Activated T-helper 17 cell treated with anti-CD3 and anti-CD28 coated beads, Interleukin-2, amount 50 U/mL, for 72 hours (primary cell): Measurements from ENCODE around the gene GRIK2. TPM values are rescaled to one million over a fixed set of nuclear protein-coding genes. Genes with fewer than 3 reads are reported as not detected.
"Not testable (repeated sequence)": the region's sequence is repeated elsewhere in the genome, so short reads cannot be mapped to it uniquely, and the experiment has no call there.

ENCODE experiments used
- ATAC-seq: fragments of 150-1000 bp; cut with Tn5 transposase; replicated peaks from 2 replicates; pipeline ENCODE4 v1.10.0; 2021; ENCODE audit warnings: mild to moderate bottlenecking, moderate library complexity
- H3K27ac Mint-ChIP-seq: one replicate; pipeline ENCODE4 v1.8.0; 2022; ENCODE audit warnings: mixed read lengths
- H3K27me3 Mint-ChIP-seq: one replicate; pipeline ENCODE4 v1.8.0; 2022; ENCODE audit warnings: mixed read lengths
- H3K36me3 Mint-ChIP-seq: one replicate; pipeline ENCODE4 v1.8.0; 2022; ENCODE audit warnings: low read depth, mild to moderate bottlenecking, mixed read lengths
- H3K4me1 Mint-ChIP-seq: one replicate; pipeline ENCODE4 v1.8.0; 2022; ENCODE audit warnings: mixed read lengths
- H3K4me3 Mint-ChIP-seq: one replicate; pipeline ENCODE4 v1.8.0; 2022; ENCODE audit warnings: mild to moderate bottlenecking, mixed read lengths
- H3K9me3 Mint-ChIP-seq: one replicate; pipeline ENCODE4 v1.8.0; 2022; ENCODE audit warnings: mixed read lengths
- total RNA-seq, 2 donors: library from RNA; stranded (reverse); gene quantifications; one replicate each; pipeline ENCODE4 v1.2.3, GENCODE V29; 2022

Gene GRIK2
- total RNA-seq: under 1 TPM in 1 of 2 donors, not detected in 1; 0.13 TPM

- Mint-ChIP-seq H3K36me3 (no peaks in the 10 kb centered on the region), H3K27me3 (peaks cover 27% of the 10 kb centered on the region), H3K9me3 (peaks cover 7% of the 10 kb centered on the region), H3K4me1 (no peaks in the 10 kb centered on the region), H3K4me3 (no peak within 1 kb of the TSS), H3K27ac (no peak within 1 kb of the TSS)
- ATAC-seq: no peak
These were observed at the start of gene GRIK2 for GRCh38 chr6:101393251-101393828. GRIK2 (plus strand) TSS chr6:101393708.

- H3K27me3 Mint-ChIP-seq: no peaks in the 10 kb centered on the region
- no peak overlapping the region for H3K27ac Mint-ChIP-seq
- H3K4me1 Mint-ChIP-seq: no peaks in the 10 kb centered on the region
- H3K9me3 Mint-ChIP-seq: peaks cover 11% of the 10 kb centered on the region
- H3K4me3 Mint-ChIP-seq: no peak overlapping the region
- ATAC-seq: no peak
- no peaks in the 10 kb centered on the region for H3K36me3 Mint-ChIP-seq
These were observed 48.6 kb upstream of the GRIK2 start for GRCh38 chr6:101344885-101345284.

- no peaks in the 10 kb centered on the region for H3K4me1 Mint-ChIP-seq
- no peaks in the 10 kb centered on the region for H3K36me3 Mint-ChIP-seq
- H3K27me3 Mint-ChIP-seq: no peaks in the 10 kb centered on the region
- peaks cover 12% of the 10 kb centered on the region for H3K9me3 Mint-ChIP-seq
- no peak overlapping the region for H3K4me3 Mint-ChIP-seq
- ATAC-seq: no peak
- no peak overlapping the region for H3K27ac Mint-ChIP-seq
These were observed 44.7 kb upstream of the GRIK2 start for GRCh38 chr6:101348816-101349215.

GRCh38 chr6:101350631-101351030 is 42.9 kb upstream of the GRIK2 start:
- not testable (repeated sequence) for H3K27me3 Mint-ChIP-seq, ATAC-seq, H3K4me3 Mint-ChIP-seq, H3K4me1 Mint-ChIP-seq, H3K36me3 Mint-ChIP-seq, H3K9me3 Mint-ChIP-seq, H3K27ac Mint-ChIP-seq

GRCh38 chr6:101351173-101351572 is 42.3 kb upstream of the GRIK2 start:
- no peak overlapping the region for H3K27ac Mint-ChIP-seq
- no peaks in the 10 kb centered on the region for H3K27me3 Mint-ChIP-seq
- H3K9me3 Mint-ChIP-seq: peaks cover 4% of the 10 kb centered on the region
- ATAC-seq: no peak
- H3K36me3 Mint-ChIP-seq: no peaks in the 10 kb centered on the region
- no peak overlapping the region for H3K4me3 Mint-ChIP-seq
- no peaks in the 10 kb centered on the region for H3K4me1 Mint-ChIP-seq

- ATAC-seq: no peak
- H3K27ac Mint-ChIP-seq: no peak overlapping the region
- no peaks in the 10 kb centered on the region for H3K27me3 Mint-ChIP-seq
These were observed 41.2 kb upstream of the GRIK2 start for GRCh38 chr6:101352316-101352715.

GRCh38 chr6:101365181-101365580 is 28.3 kb upstream of the GRIK2 start:
- H3K27ac Mint-ChIP-seq: no peak overlapping the region
- no peaks in the 10 kb centered on the region for H3K27me3 Mint-ChIP-seq
- no peak for ATAC-seq

More at GRCh38 chr6:101352316-101352715, 41.2 kb upstream of the GRIK2 start:
- H3K4me3 Mint-ChIP-seq: no peak overlapping the region
- H3K9me3 Mint-ChIP-seq: peaks cover 4% of the 10 kb centered on the region
- no peaks in the 10 kb centered on the region for H3K4me1 Mint-ChIP-seq
- H3K36me3 Mint-ChIP-seq: no peaks in the 10 kb centered on the region

GRCh38 chr6:101379926-101380325 is 13.6 kb upstream of the GRIK2 start:
- no peaks in the 10 kb centered on the region for H3K36me3 Mint-ChIP-seq
- H3K27ac Mint-ChIP-seq: no peak overlapping the region
- peaks cover 21% of the 10 kb centered on the region for H3K9me3 Mint-ChIP-seq
- no peaks in the 10 kb centered on the region for H3K27me3 Mint-ChIP-seq
- H3K4me3 Mint-ChIP-seq: no peak overlapping the region
- H3K4me1 Mint-ChIP-seq: no peaks in the 10 kb centered on the region
- ATAC-seq: no peak

More at GRCh38 chr6:101365181-101365580, 28.3 kb upstream of the GRIK2 start:
- H3K9me3 Mint-ChIP-seq: peaks cover 3% of the 10 kb centered on the region
- no peaks in the 10 kb centered on the region for H3K4me1 Mint-ChIP-seq
- no peak overlapping the region for H3K4me3 Mint-ChIP-seq
- no peaks in the 10 kb centered on the region for H3K36me3 Mint-ChIP-seq

GRCh38 chr6:101380897-101381630 is 12.4 kb upstream of the GRIK2 start:
- H3K36me3 Mint-ChIP-seq: no peaks in the 10 kb centered on the region

GRCh38 chr6:101383747-101384146 is 9.8 kb upstream of the GRIK2 start:
- H3K4me3 Mint-ChIP-seq: not testable (repeated sequence)

More at GRCh38 chr6:101380897-101381630, 12.4 kb upstream of the GRIK2 start:
- no peak overlapping the region for H3K27ac Mint-ChIP-seq
- H3K4me3 Mint-ChIP-seq: no peak overlapping the region
- ATAC-seq: no peak
- H3K27me3 Mint-ChIP-seq: no peaks in the 10 kb centered on the region
- H3K9me3 Mint-ChIP-seq: peaks cover 21% of the 10 kb centered on the region
- no peaks in the 10 kb centered on the region for H3K4me1 Mint-ChIP-seq

GRCh38 chr6:101386982-101387381 is 6.5 kb upstream of the GRIK2 start:
- Mint-ChIP-seq H3K27ac (no peak overlapping the region), H3K4me3 (no peak overlapping the region), H3K36me3 (no peaks in the 10 kb centered on the region), H3K9me3 (peaks cover 15% of the 10 kb centered on the region), H3K4me1 (no peaks in the 10 kb centered on the region), H3K27me3 (peaks cover 10% of the 10 kb centered on the region)
- ATAC-seq: no peak

More at GRCh38 chr6:101383747-101384146, 9.8 kb upstream of the GRIK2 start:
- H3K36me3 Mint-ChIP-seq, H3K27ac Mint-ChIP-seq, H3K27me3 Mint-ChIP-seq, ATAC-seq, H3K4me1 Mint-ChIP-seq: not testable (repeated sequence)
- peaks cover 16% of the 10 kb centered on the region for H3K9me3 Mint-ChIP-seq

- H3K4me1 Mint-ChIP-seq: no peaks in the 10 kb centered on the region
- H3K9me3 Mint-ChIP-seq: peaks cover 7% of the 10 kb centered on the region
- H3K27me3 Mint-ChIP-seq: peaks cover 26% of the 10 kb centered on the region
- H3K27ac Mint-ChIP-seq: no peak overlapping the region
- no peak overlapping the region for H3K4me3 Mint-ChIP-seq
- no peak for ATAC-seq
- no peaks in the 10 kb centered on the region for H3K36me3 Mint-ChIP-seq
These were observed 1.5 kb upstream of the GRIK2 start for GRCh38 chr6:101391772-101392585.

GRCh38 chr6:101392586-101393230 is 800 bp upstream of the GRIK2 start:
- H3K27ac Mint-ChIP-seq: no peak overlapping the region
- no peak overlapping the region for H3K4me3 Mint-ChIP-seq
- no peaks in the 10 kb centered on the region for H3K36me3 Mint-ChIP-seq
- H3K9me3 Mint-ChIP-seq: peaks cover 7% of the 10 kb centered on the region
- no peak for ATAC-seq
- H3K4me1 Mint-ChIP-seq: no peaks in the 10 kb centered on the region
- peaks cover 26% of the 10 kb centered on the region for H3K27me3 Mint-ChIP-seq

- H3K9me3 Mint-ChIP-seq: peaks cover 7% of the 10 kb centered on the region
- H3K36me3 Mint-ChIP-seq: no peaks in the 10 kb centered on the region
- H3K27me3 Mint-ChIP-seq: peaks cover 32% of the 10 kb centered on the region
- H3K4me1 Mint-ChIP-seq: no peaks in the 10 kb centered on the region
- H3K27ac Mint-ChIP-seq: no peak overlapping the region
- H3K4me3 Mint-ChIP-seq: no peak overlapping the region
- no peak for ATAC-seq
These were observed 332 bp downstream of the GRIK2 start for GRCh38 chr6:101393829-101394251.
